Kidney epithelial cell (primary cell): ENCODE data around the gene LIN37. TPM values are rescaled to one million over a fixed set of nuclear protein-coding genes. Genes with fewer than 3 reads are reported as not detected.

Source experiments
- total RNA-seq: library from RNA; depleted of rRNA; stranded (reverse); fragments of >200 nt; gene quantifications from 2 replicates; pipeline ENCODE4 v1.2.3, GENCODE V29; 2015

The LIN37 gene
- total RNA-seq, 1 donor from 2014 or later, result 22.0 TPM

Other genes with a start within 250 kb of the LIN37 start
- gene DMKN, start 234.9 kb upstream of the LIN37 start, total RNA-seq, result 219 and 266 TPM in 2 replicates
- gene SBSN, start 220.3 kb upstream of the LIN37 start, total RNA-seq, result not detected in 2 replicates
- gene GAPDHS, start 215.1 kb upstream of the LIN37 start, total RNA-seq, result not detected in 2 replicates
- 160 and 166 TPM in 2 replicates for gene TMEM147, start 202.9 kb upstream of the LIN37 start, total RNA-seq
- not detected in 2 replicates for gene ATP4A, start 184.9 kb upstream of the LIN37 start, total RNA-seq
- gene PMIS2, start 162.4 kb upstream of the LIN37 start, total RNA-seq, result not detected in 2 replicates
- 12.3 and 14.1 TPM in 2 replicates for gene HAUS5, start 135.8 kb upstream of the LIN37 start, total RNA-seq
- gene RBM42, start 119.5 kb upstream of the LIN37 start, total RNA-seq, result 115 and 121 TPM in 2 replicates
- gene ETV2, start 106.8 kb upstream of the LIN37 start, total RNA-seq, result not detected in 2 replicates
- gene COX6B1, start 100.3 kb upstream of the LIN37 start, total RNA-seq, result 347 and 569 TPM in 2 replicates
- gene UPK1A, start 82.1 kb upstream of the LIN37 start, total RNA-seq, result not detected in 2 replicates
- not detected in 2 replicates for gene ZBTB32, start 44.0 kb upstream of the LIN37 start, total RNA-seq
- 18.4 and 31.8 TPM in 2 replicates for gene KMT2B, start 30.6 kb upstream of the LIN37 start, total RNA-seq
- 1.9 and 8.8 TPM in 2 replicates for gene IGFLR1, start 6.1 kb upstream of the LIN37 start, total RNA-seq
- gene U2AF1L4, start 3.2 kb upstream of the LIN37 start, total RNA-seq, result 15.5 and 17.6 TPM in 2 replicates
- gene PSENEN, start 2.9 kb upstream of the LIN37 start, total RNA-seq, result 46.8 and 59.7 TPM in 2 replicates
- 0.17 and 0.82 TPM in 2 replicates for gene HSPB6, start 8.5 kb downstream of the LIN37 start, total RNA-seq
- 6.1 and 13.0 TPM in 2 replicates for gene PROSER3, start 9.6 kb downstream of the LIN37 start, total RNA-seq
- gene ARHGAP33, start 27.0 kb downstream of the LIN37 start, total RNA-seq, result 2.8 and 3.5 TPM in 2 replicates
- gene PRODH2, start 64.3 kb downstream of the LIN37 start, total RNA-seq, result not detected in 2 replicates
- 0.68 and 0.92 TPM in 2 replicates for gene NPHS1, start 103.9 kb downstream of the LIN37 start, total RNA-seq
- gene KIRREL2, start 108.3 kb downstream of the LIN37 start, total RNA-seq, result 0.50 and 1.0 TPM in 2 replicates
- gene APLP1, start 120.0 kb downstream of the LIN37 start, total RNA-seq, result 6.3 and 9.3 TPM in 2 replicates
- 6.1 and 6.2 TPM in 2 replicates for gene NFKBID, start 152.0 kb downstream of the LIN37 start, total RNA-seq
- gene HCST, start 154.0 kb downstream of the LIN37 start, total RNA-seq, result not detected in 2 replicates
- 1.1 TPM in 1 of 2 replicates, not detected in the other for gene TYROBP, start 159.7 kb downstream of the LIN37 start, total RNA-seq
- 14.4 and 24.8 TPM in 2 replicates for gene LRFN3, start 187.8 kb downstream of the LIN37 start, total RNA-seq
- gene SDHAF1, start 246.6 kb downstream of the LIN37 start, total RNA-seq, result 47.4 and 49.5 TPM in 2 replicates